GM12878 (cell line): ENCODE results near the gene ERO1B. TPM values are rescaled to one million over a fixed set of nuclear protein-coding genes. Genes with fewer than 3 reads are reported as not detected.

ENCODE experiments used
- ATAC-seq: fragments of 200-7000 bp; cut with Tn5 transposase; 3 replicates; pipeline ENCODE4 v1.9.1; 2020; ENCODE audit warnings: mild to moderate bottlenecking, moderate library complexity
- BruUV-seq: library from RNA; stranded (reverse); fragments of 400-500 nt; replicated peaks from 2 replicates; lab custom pipeline; 2021; lab: Mats Ljungman, UMichigan
- CTCF ChIA-PET: fragments of 300-600 bp; sonication (Branson Sonifier 250); formaldehyde crosslinking; extraction: SDS; loops from one replicate; lab custom pipeline; 2021; ENCODE audit warnings: inconsistent platforms; lab: Yijun Ruan, JAX
- POLR2A ChIA-PET: fragments of 350-600 bp; formaldehyde crosslinking; extraction: SDS; loops from one replicate; lab custom pipeline; 2021; ENCODE audit warnings: inconsistent platforms; lab: Charles Lee
- RAD21 ChIA-PET: fragments of 300-600 bp; sonication (Branson Sonifier 250); formaldehyde crosslinking; loops from one replicate; lab custom pipeline; 2023; ENCODE audit warnings: antibody characterized with exemption; ENCODE audit not compliant: unreplicated experiment; lab: Charles Lee
- SMC1A ChIA-PET: fragments of 300-600 bp; sonication (Branson Sonifier 250); formaldehyde crosslinking; loops from one replicate; lab custom pipeline; 2023; ENCODE audit not compliant: unreplicated experiment, uncharacterized antibody; lab: Charles Lee
- DNase-seq: peaks from one replicate; pipeline ENCODE4 v3.0.0-alpha.2; 2011; ENCODE audit warnings: low read depth, low spot score
- FAIRE-seq: peaks from 3 replicates; lab custom pipeline; 2011; peaks lifted over from hg19 to GRCh38; lab: Jason Lieb, UNC
- H2AFZ ChIP-seq: 2 replicates; pipeline ENCODE4 v1.6.0; 2011; ENCODE audit warnings: low read depth, low read length, control low read depth; ENCODE audit not compliant: control insufficient read depth
- H3K27ac ChIP-seq: 2 replicates; pipeline ENCODE4 v1.5.1; 2011; ENCODE audit warnings: control low read depth; ENCODE audit not compliant: control insufficient read depth, insufficient read depth
- H3K27me3 ChIP-seq, 2 experiments: replicated peaks in 1 of 2; 2 replicates each; pipeline versions ENCODE4 v1.6.0 to v1.6.1; 2011; ENCODE audit warnings: low read length in 1 of 2; ENCODE audit not compliant: control insufficient read depth in 2 of 2, insufficient read depth in 2 of 2
- H3K36me3 ChIP-seq, 2 experiments: 2 replicates each; pipeline ENCODE4 v1.5.1; 2011; ENCODE audit warnings: low read length in 1 of 2; ENCODE audit not compliant: control insufficient read depth in 2 of 2, insufficient read depth in 2 of 2
- H3K4me1 ChIP-seq: 2 replicates; pipeline ENCODE4 v1.6.1; 2011; ENCODE audit warnings: mild to moderate bottlenecking, low read length, moderate library complexity, mixed read lengths; ENCODE audit not compliant: control insufficient read depth, insufficient read depth
- H3K4me2 ChIP-seq: 2 replicates; pipeline ENCODE4 v1.6.0; 2011; ENCODE audit warnings: control low read depth; ENCODE audit not compliant: control insufficient read depth, insufficient read depth
- H3K4me3 ChIP-seq: fragments of 200-600 bp; sonication (generic); 2 replicates; pipeline ENCODE4 v1.5.1; 2016
- H3K79me2 ChIP-seq: 2 replicates; pipeline ENCODE4 v1.6.0; 2011; ENCODE audit warnings: low read length; ENCODE audit not compliant: control insufficient read depth, insufficient read depth
- H3K9ac ChIP-seq: 2 replicates; pipeline ENCODE4 v1.8.0; 2011; ENCODE audit warnings: low read length, control low read depth, mixed read lengths; ENCODE audit not compliant: control insufficient read depth, insufficient read depth
- H3K9me3 ChIP-seq: replicated peaks from 3 replicates; pipeline ENCODE4 v1.5.1; 2011; ENCODE audit warnings: mild to moderate bottlenecking, low read length; ENCODE audit not compliant: control insufficient read depth, insufficient read depth
- H4K20me1 ChIP-seq: 2 replicates; pipeline ENCODE4 v1.6.0; 2011; ENCODE audit not compliant: control insufficient read depth, insufficient read depth
- BCL11A ChIP-seq: IDR thresholded peaks from 2 replicates; pipeline ENCODE4 v1.6.1; 2011; ENCODE audit warnings: low read depth, low read length
- BRCA1 ChIP-seq: IDR thresholded peaks from 2 replicates; pipeline ENCODE4 v1.6.1; 2011; ENCODE audit warnings: low read depth, low read length, improper control_type of control experiment
- EGR1 ChIP-seq, 2 experiments: IDR thresholded peaks; 1 replicate in 1 of 2; 2 replicates in 1 of 2; pipeline ENCODE4 v1.6.1; 2011 to 2012; ENCODE audit warnings: low read depth in 2 of 2, low read length in 2 of 2, borderline replicate concordance in 1 of 2, mild to moderate bottlenecking in 1 of 2, moderate library complexity in 1 of 2
- JUNB ChIP-seq: IDR thresholded peaks from 2 replicates; pipeline ENCODE4 v1.6.1; 2016; ENCODE audit warnings: antibody characterized with exemption, mild to moderate bottlenecking
- MTA3 ChIP-seq: IDR thresholded peaks from 2 replicates; pipeline ENCODE4 v1.6.1; 2012; ENCODE audit warnings: low read length, inconsistent platforms, borderline replicate concordance
- NFIC ChIP-seq: IDR thresholded peaks from 2 replicates; pipeline ENCODE4 v1.6.1; 2012; ENCODE audit warnings: low read depth, mild to moderate bottlenecking, inconsistent platforms, low read length, moderate library complexity
- PAX5 ChIP-seq: IDR thresholded peaks from 2 replicates; pipeline ENCODE4 v1.6.1; 2011; ENCODE audit warnings: low read depth, low read length, borderline replicate concordance
- PKNOX1 ChIP-seq: fragments of 450-650 bp; IDR thresholded peaks from 2 replicates; pipeline ENCODE4 v1.6.1; 2016; ENCODE audit warnings: mild to moderate bottlenecking
- RCOR1 ChIP-seq: conservative IDR thresholded peaks from 2 replicates; pipeline ENCODE4 v1.6.1; 2012; ENCODE audit warnings: low read depth, low read length, improper control_type of control experiment
- RELB ChIP-seq: fragments of 450-650 bp; IDR thresholded peaks from 2 replicates; pipeline ENCODE4 v1.6.1; 2017; ENCODE audit warnings: low read depth, mild to moderate bottlenecking, moderate library complexity
- SRF ChIP-seq, 2 experiments: IDR thresholded peaks; 2 replicates each; pipeline ENCODE4 v1.6.1; 2011; ENCODE audit warnings: low read depth in 2 of 2, low read length in 2 of 2, mild to moderate bottlenecking in 1 of 2, moderate library complexity in 1 of 2
- YY1 ChIP-seq: IDR thresholded peaks from 2 replicates; pipeline ENCODE4 v1.6.1; 2011; ENCODE audit warnings: low read depth, mild to moderate bottlenecking, low read length
- WGBS: methylation state at CpG from one replicate; pipeline ENCODE4 v1.1.6; 2016; ENCODE audit warnings: low lambda C conversion rate; ENCODE audit not compliant: insufficient replicate concordance, insufficient coverage; ENCODE audit errors: missing lambda C conversion rate; 5-methylcytosine and 5-hydroxymethylcytosine counted together
- in situ Hi-C: fragments of 300-500 bp; cut with MboI; formaldehyde crosslinking; loops from 9 replicates; pipeline ENCODE4 v1.14.3; 2018; ENCODE audit warnings: mixed read lengths
- intact Hi-C: fragments of 100-400 bp; cut with micrococcal nuclease; formaldehyde crosslinking; loops from one replicate; pipeline ENCODE4 v1.14.2; 2022; ENCODE audit not compliant: unreplicated experiment
- polyA plus RNA-seq, 11 experiments: library from polyadenylated mRNA; depleted of rRNA in 4 of 11; unstranded in 6 of 11; stranded (reverse) in 5 of 11; fragments of >200 nt; fragmentation: Nextera tagmentation in 4 of 11; fragmentation: Illumina TruSeq in 1 of 11; extraction: Ambion mirVana in 4 of 11; extraction: Trizol in 1 of 11; gene quantifications; 1 replicate in 1 of 11; 2 replicates in 10 of 11; pipeline versions ENCODE4 v1.2.1 to v1.2.3, GENCODE V29; 2011 to 2016; ENCODE audit warnings: inconsistent platforms in 2 of 11, missing spikeins in 2 of 11, low read depth in 1 of 11
- total RNA-seq, 4 experiments: library from RNA; depleted of rRNA in 3 of 4; stranded (reverse); fragments of >200 nt in 3 of 4; fragmentation: Illumina TruSeq in 1 of 4; extraction: Trizol in 1 of 4; gene quantifications; 2 replicates each; pipeline versions ENCODE4 v1.2.1 to v1.2.3, GENCODE V29; 2013 to 2021
- TF ChIP-seq, protein P1 (sequence below): IDR thresholded peaks from 2 replicates; pipeline ENCODE4 v1.6.1; 2011; ENCODE audit warnings: low read depth, mild to moderate bottlenecking, low read length, moderate library complexity, borderline replicate concordance; ENCODE audit errors: extremely low read depth
- TF ChIP-seq, protein P2 (sequence below), 3 experiments: IDR thresholded peaks in 2 of 3; conservative IDR thresholded peaks in 1 of 3; 2 replicates each; pipeline ENCODE4 v1.5.1; 2011; ENCODE audit warnings: low read depth in 3 of 3, low read length in 3 of 3, mild to moderate bottlenecking in 3 of 3, control low read depth in 2 of 3, moderate library complexity in 2 of 3, inconsistent platforms in 1 of 3, mixed read lengths in 1 of 3; ENCODE audit not compliant: control insufficient read depth in 2 of 3, insufficient read depth in 1 of 3; ENCODE audit errors: extremely low read depth in 1 of 3

ERO1B gene
- total and polyA plus RNA-seq, 10 of the 15 experiments (the other 5 are each of a cell fraction or from before 2014, with no cell fraction given): 9.0 to 30.9 (median 23.0) TPM

DNA sequence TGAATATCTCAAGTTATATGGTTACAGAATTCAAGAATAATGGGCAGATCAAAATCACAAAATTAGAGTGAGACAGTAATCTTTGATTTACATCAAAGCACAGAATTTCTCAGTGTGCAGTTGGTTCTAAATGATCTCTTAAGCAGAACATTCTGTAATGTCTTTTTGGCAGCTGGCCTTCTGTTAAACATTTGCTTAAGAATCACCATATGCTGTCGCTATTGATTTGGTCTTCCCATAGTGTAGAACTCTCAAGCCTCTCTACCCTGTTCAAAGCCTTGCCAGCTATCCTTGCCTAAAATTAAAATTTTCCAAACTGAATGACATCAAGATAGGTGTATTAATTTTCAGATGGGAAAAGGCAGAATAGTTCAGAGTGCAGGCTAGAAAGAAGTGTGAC is 38.9 kb upstream of the ERO1B start:
- no peaks in the 10 kb centered on the region for H3K4me1 ChIP-seq
- H4K20me1 ChIP-seq: no peaks in the 10 kb centered on the region
- no peak overlapping the region for H3K9ac ChIP-seq
- RAD21 ChIA-PET: no interaction called here
- BruUV-seq: no TSS peak
- SMC1A ChIA-PET: no interaction called here
- DNase-seq (no peak), ATAC-seq (no peak), FAIRE-seq (no peak)
- no peak overlapping the region for H2AFZ ChIP-seq
- intact Hi-C loops (no loop called here), in situ Hi-C loops (no loop called here)
- CTCF ChIA-PET: no interaction called here
- 100% methylated on average over 1 of the region's 1 CpG for WGBS
- H3K27ac ChIP-seq: no peak overlapping the region
- no peaks in the 10 kb centered on the region for H3K79me2 ChIP-seq
- no peaks in the 10 kb centered on the region; the same call in 1 of the 3 replicates for H3K9me3 ChIP-seq
- POLR2A ChIA-PET: no interaction called here
- no peaks in the 10 kb centered on the region for H3K27me3 ChIP-seq
- H3K4me3 ChIP-seq: no peak overlapping the region
- TF ChIP-seq YY1 (no peak), RCOR1 (no peak), MTA3 (no peak), SRF (IDR thresholded peaks at IDR 0.05; ENCODE audit: low read depth in 2 of 2, low read length in 2 of 2) (no peak), EGR1 (IDR thresholded peaks at IDR 0.05; ENCODE audit: borderline replicate concordance in 1 of 2, low read depth in 2 of 2, low read length in 2 of 2) (no peak), RELB (no peak)
- H3K4me2 ChIP-seq: no peak overlapping the region
- H3K36me3 ChIP-seq: no peaks in the 10 kb centered on the region

DNA sequence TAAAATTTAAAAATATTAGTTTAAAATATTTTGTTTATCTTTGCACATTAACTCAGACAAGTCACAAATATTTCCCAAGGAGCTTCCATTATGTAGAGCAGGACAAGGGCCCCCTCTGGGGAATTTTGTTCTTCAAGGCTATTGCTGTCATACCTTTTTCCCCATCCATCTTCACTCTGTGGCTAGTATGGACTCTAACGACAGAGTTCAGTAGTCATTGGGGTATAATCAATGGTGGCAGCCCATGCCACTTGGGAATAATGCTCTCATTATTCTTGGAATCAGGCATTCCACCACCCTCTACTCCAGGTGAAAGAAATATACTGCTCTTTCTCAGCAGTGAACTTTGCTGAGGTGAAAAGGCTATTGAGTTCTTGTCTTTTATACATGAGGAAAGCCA is 38.5 kb upstream of the ERO1B start:
- ATAC-seq: no peak
- H3K4me1 ChIP-seq: no peaks in the 10 kb centered on the region
- H3K27me3 ChIP-seq: no peaks in the 10 kb centered on the region
- H3K4me2 ChIP-seq: no peak overlapping the region
- no TSS peak for BruUV-seq
- FAIRE-seq: no peak
- ChIA-PET CTCF (no interaction called here), SMC1A (no interaction called here), RAD21 (no interaction called here), POLR2A (no interaction called here)
- no peaks in the 10 kb centered on the region for H4K20me1 ChIP-seq
- no peak overlapping the region for H3K4me3 ChIP-seq
- no peak overlapping the region for H3K9ac ChIP-seq
- no peak for DNase-seq
- intact Hi-C loops (no loop called here), in situ Hi-C loops (no loop called here)
- H3K27ac ChIP-seq: no peak overlapping the region
- H3K9me3 ChIP-seq: no peaks in the 10 kb centered on the region; the same call in 1 of the 3 replicates
- no peaks in the 10 kb centered on the region for H3K79me2 ChIP-seq
- no peak overlapping the region for H2AFZ ChIP-seq
- no peaks in the 10 kb centered on the region for H3K36me3 ChIP-seq
- 0% methylated on average over 1 of the region's 1 CpG for WGBS
- TF ChIP-seq PAX5: no peak
- TF ChIP-seq PKNOX1: no peak
- no peak for TF ChIP-seq NFIC
- no peak for TF ChIP-seq BRCA1
- TF ChIP-seq, protein P1, sequence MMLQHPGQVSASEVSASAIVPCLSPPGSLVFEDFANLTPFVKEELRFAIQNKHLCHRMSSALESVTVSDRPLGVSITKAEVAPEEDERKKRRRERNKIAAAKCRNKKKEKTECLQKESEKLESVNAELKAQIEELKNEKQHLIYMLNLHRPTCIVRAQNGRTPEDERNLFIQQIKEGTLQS: no peak
- TF ChIP-seq, protein P2, sequence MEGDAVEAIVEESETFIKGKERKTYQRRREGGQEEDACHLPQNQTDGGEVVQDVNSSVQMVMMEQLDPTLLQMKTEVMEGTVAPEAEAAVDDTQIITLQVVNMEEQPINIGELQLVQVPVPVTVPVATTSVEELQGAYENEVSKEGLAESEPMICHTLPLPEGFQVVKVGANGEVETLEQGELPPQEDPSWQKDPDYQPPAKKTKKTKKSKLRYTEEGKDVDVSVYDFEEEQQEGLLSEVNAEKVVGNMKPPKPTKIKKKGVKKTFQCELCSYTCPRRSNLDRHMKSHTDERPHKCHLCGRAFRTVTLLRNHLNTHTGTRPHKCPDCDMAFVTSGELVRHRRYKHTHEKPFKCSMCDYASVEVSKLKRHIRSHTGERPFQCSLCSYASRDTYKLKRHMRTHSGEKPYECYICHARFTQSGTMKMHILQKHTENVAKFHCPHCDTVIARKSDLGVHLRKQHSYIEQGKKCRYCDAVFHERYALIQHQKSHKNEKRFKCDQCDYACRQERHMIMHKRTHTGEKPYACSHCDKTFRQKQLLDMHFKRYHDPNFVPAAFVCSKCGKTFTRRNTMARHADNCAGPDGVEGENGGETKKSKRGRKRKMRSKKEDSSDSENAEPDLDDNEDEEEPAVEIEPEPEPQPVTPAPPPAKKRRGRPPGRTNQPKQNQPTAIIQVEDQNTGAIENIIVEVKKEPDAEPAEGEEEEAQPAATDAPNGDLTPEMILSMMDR (IDR thresholded peaks at IDR 0.05 in 2 of 3, conservative IDR thresholded peaks at IDR 0.05 in 1 of 3; ENCODE audit: control insufficient read depth in 2 of 3, extremely low read depth in 1 of 3, insufficient read depth in 1 of 3, low read depth in 3 of 3, low read length in 3 of 3): no peak
- no peak for TF ChIP-seq JUNB
- no peak for TF ChIP-seq BCL11A
